A549 (cell line): ENCODE measurements around the gene ENKUR. TPM values are rescaled to one million over a fixed set of nuclear protein-coding genes. Genes with fewer than 3 reads are reported as not detected.

Experiments used
- CBX2 ChIP-seq: fragments of 200-600 bp; sonication (generic); IDR thresholded peaks from 2 replicates; pipeline ENCODE4 v1.6.1; 2016; ENCODE audit warnings: low read depth, mild to moderate bottlenecking, borderline replicate concordance
- ELK1 ChIP-seq: fragments of 150-350 bp; IDR thresholded peaks from 2 replicates; pipeline ENCODE4 v1.6.1; 2014; ENCODE audit warnings: low read depth, mild to moderate bottlenecking, low read length
- ESRRA ChIP-seq: fragments of 150-350 bp; IDR thresholded peaks from 2 replicates; pipeline ENCODE4 v1.6.1; 2014; ENCODE audit warnings: mild to moderate bottlenecking, low read length, borderline replicate concordance
- FOSB ChIP-seq: fragments of 250-450 bp; sonication (Bioruptor Pico); IDR thresholded peaks from 2 replicates; pipeline ENCODE4 v1.5.0; 2020; ENCODE audit warnings: mild to moderate bottlenecking, moderate library complexity
- FOSL2 ChIP-seq, 2 experiments: fragments of 450-650 bp in 1 of 2; fragments of >200 bp in 1 of 2; sonication (Bioruptor Twin) in 1 of 2; formaldehyde crosslinking; IDR thresholded peaks; 2 replicates each; pipeline versions ENCODE4 v1.5.0 to v1.6.1; 2016 to 2020; ENCODE audit warnings: mild to moderate bottlenecking in 1 of 2, moderate library complexity in 1 of 2
- HDAC2 ChIP-seq: fragments of 200-600 bp; sonication (generic); IDR thresholded peaks from 2 replicates; pipeline ENCODE4 v1.6.1; 2016
- HOXB5 ChIP-seq: fragments of 250-450 bp; sonication (Bioruptor Pico); IDR thresholded peaks from 2 replicates; pipeline ENCODE4 v1.5.0; 2020; ENCODE audit warnings: mild to moderate bottlenecking, moderate library complexity
- KDM1A ChIP-seq: fragments of 200-600 bp; sonication (generic); IDR thresholded peaks from 2 replicates; pipeline ENCODE4 v1.6.1; 2016; ENCODE audit warnings: low read depth, mild to moderate bottlenecking
- NFE2L2 ChIP-seq: fragments of 150-350 bp; conservative IDR thresholded peaks from 2 replicates; pipeline ENCODE4 v1.6.1; 2014; ENCODE audit warnings: low read length
- NPAS2 ChIP-seq: fragments of 250-450 bp; sonication (Bioruptor Pico); IDR thresholded peaks from 2 replicates; pipeline ENCODE4 v1.8.0; 2022; ENCODE audit warnings: mild to moderate bottlenecking, moderate library complexity, borderline replicate concordance
- PHF8 ChIP-seq: fragments of 200-600 bp; sonication (generic); IDR thresholded peaks from 2 replicates; pipeline ENCODE4 v1.6.1; 2016; ENCODE audit warnings: low read depth, mild to moderate bottlenecking, antibody characterized with exemption, moderate library complexity, borderline replicate concordance
- POLR2AphosphoS2 ChIP-seq: conservative IDR thresholded peaks from 2 replicates; pipeline ENCODE4 v1.6.1; 2012; ENCODE audit warnings: low read length, improper control_type of control experiment, inconsistent platforms
- RAD21 ChIP-seq, 2 experiments: fragments of >200 bp in 1 of 2; sonication (Bioruptor Twin) in 1 of 2; formaldehyde crosslinking in 1 of 2; IDR thresholded peaks in 1 of 2; conservative IDR thresholded peaks in 1 of 2; 2 replicates in 1 of 2; 3 replicates in 1 of 2; pipeline ENCODE4 v1.6.1; 2012 to 2018; ENCODE audit warnings: inconsistent platforms in 1 of 2
- RCOR1 ChIP-seq: fragments of 150-350 bp; IDR thresholded peaks from 2 replicates; pipeline ENCODE4 v1.6.1; 2014; ENCODE audit warnings: antibody characterized with exemption, low read length, low read depth
- REST ChIP-seq: fragments of 200-600 bp; sonication (generic); IDR thresholded peaks from 2 replicates; pipeline ENCODE4 v1.6.1; 2016; ENCODE audit warnings: antibody characterized with exemption, mild to moderate bottlenecking, moderate library complexity
- RFX5 ChIP-seq: fragments of 450-650 bp; IDR thresholded peaks from 2 replicates; pipeline ENCODE4 v1.7.1; 2014; ENCODE audit warnings: antibody characterized with exemption, mild to moderate bottlenecking, moderate library complexity
- RNF2 ChIP-seq: fragments of 200-600 bp; sonication (generic); IDR thresholded peaks from 2 replicates; pipeline ENCODE4 v1.6.1; 2016; ENCODE audit warnings: low read depth, mild to moderate bottlenecking, antibody characterized with exemption, moderate library complexity, borderline replicate concordance
- SMC3 ChIP-seq: fragments of >200 bp; sonication (Bioruptor Twin); formaldehyde crosslinking; IDR thresholded peaks from 3 replicates; pipeline ENCODE4 v1.6.1; 2018; ENCODE audit warnings: inconsistent platforms
- SREBF2 ChIP-seq: fragments of 450-650 bp; IDR thresholded peaks from 2 replicates; pipeline ENCODE4 v1.6.1; 2014; ENCODE audit warnings: mild to moderate bottlenecking, moderate library complexity
- ZFP36 ChIP-seq: fragments of 450-650 bp; IDR thresholded peaks from 2 replicates; pipeline ENCODE4 v1.6.1; 2014; ENCODE audit warnings: borderline replicate concordance; ENCODE audit not compliant: partially characterized antibody
- ZNF302 ChIP-seq: fragments of 250-450 bp; sonication (Bioruptor Pico); IDR thresholded peaks from 2 replicates; pipeline ENCODE4 v1.9.0; 2021; ENCODE audit warnings: inconsistent platforms, mild to moderate bottlenecking, moderate library complexity
- ZSCAN20 ChIP-seq: fragments of 250-450 bp; sonication (Bioruptor Pico); IDR thresholded peaks from 2 replicates; pipeline ENCODE4 v1.8.0; 2022; ENCODE audit warnings: mild to moderate bottlenecking, moderate library complexity
- polyA plus RNA-seq, 4 experiments: library from polyadenylated mRNA; depleted of rRNA in 3 of 4; stranded (reverse); fragments of >200 nt; fragmentation: RNase III in 1 of 4; extraction: RNeasy Plus Mini Kit Qiagen cat#74134 plus additional on column Dnase treatment in 1 of 4; gene quantifications; 2 replicates in 3 of 4; 3 replicates in 1 of 4; pipeline ENCODE4 v1.2.3, GENCODE V29; 2011 to 2017
- TF ChIP-seq, protein P1 (sequence below): fragments of >200 bp; sonication (Bioruptor Twin); formaldehyde crosslinking; IDR thresholded peaks from 3 replicates; pipeline ENCODE4 v1.5.1; 2016
- TF ChIP-seq, protein P2 (sequence below): IDR thresholded peaks from 2 replicates; pipeline ENCODE4 v1.6.1; 2012

The ENKUR gene
- polyA plus RNA-seq, 2 of the 4 experiments (the other 2 are of a cell fraction), result 0.30 to 0.43 TPM

- TF ChIP-seq, protein P1, sequence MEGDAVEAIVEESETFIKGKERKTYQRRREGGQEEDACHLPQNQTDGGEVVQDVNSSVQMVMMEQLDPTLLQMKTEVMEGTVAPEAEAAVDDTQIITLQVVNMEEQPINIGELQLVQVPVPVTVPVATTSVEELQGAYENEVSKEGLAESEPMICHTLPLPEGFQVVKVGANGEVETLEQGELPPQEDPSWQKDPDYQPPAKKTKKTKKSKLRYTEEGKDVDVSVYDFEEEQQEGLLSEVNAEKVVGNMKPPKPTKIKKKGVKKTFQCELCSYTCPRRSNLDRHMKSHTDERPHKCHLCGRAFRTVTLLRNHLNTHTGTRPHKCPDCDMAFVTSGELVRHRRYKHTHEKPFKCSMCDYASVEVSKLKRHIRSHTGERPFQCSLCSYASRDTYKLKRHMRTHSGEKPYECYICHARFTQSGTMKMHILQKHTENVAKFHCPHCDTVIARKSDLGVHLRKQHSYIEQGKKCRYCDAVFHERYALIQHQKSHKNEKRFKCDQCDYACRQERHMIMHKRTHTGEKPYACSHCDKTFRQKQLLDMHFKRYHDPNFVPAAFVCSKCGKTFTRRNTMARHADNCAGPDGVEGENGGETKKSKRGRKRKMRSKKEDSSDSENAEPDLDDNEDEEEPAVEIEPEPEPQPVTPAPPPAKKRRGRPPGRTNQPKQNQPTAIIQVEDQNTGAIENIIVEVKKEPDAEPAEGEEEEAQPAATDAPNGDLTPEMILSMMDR, result peak; percentile 44; the same call in 2 of the 3 replicates
- no peak for TF ChIP-seq CBX2
- TF ChIP-seq ZNF302 (CRISPR knock-in tag), result no peak
- TF ChIP-seq KDM1A, result no peak
- no peak for TF ChIP-seq HDAC2
- no peak for TF ChIP-seq SREBF2
- no peak for TF ChIP-seq ZSCAN20 (CRISPR knock-in tag)
- no peak for TF ChIP-seq RNF2
- TF ChIP-seq NPAS2 (CRISPR knock-in tag), result no peak
- TF ChIP-seq RCOR1, result no peak
- TF ChIP-seq, protein P2, sequence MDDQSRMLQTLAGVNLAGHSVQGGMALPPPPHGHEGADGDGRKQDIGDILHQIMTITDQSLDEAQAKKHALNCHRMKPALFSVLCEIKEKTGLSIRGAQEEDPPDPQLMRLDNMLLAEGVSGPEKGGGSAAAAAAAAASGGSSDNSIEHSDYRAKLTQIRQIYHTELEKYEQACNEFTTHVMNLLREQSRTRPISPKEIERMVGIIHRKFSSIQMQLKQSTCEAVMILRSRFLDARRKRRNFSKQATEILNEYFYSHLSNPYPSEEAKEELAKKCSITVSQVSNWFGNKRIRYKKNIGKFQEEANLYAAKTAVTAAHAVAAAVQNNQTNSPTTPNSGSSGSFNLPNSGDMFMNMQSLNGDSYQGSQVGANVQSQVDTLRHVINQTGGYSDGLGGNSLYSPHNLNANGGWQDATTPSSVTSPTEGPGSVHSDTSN, result no peak
- no peak for TF ChIP-seq RFX5
- no peak for TF ChIP-seq POLR2AphosphoS2
- no peak for TF ChIP-seq NFE2L2
- no peak for TF ChIP-seq ZFP36
- no peak for TF ChIP-seq FOSB (CRISPR knock-in tag)
- no peak for TF ChIP-seq ELK1
- no peak for TF ChIP-seq FOSL2 (IDR thresholded peaks at IDR 0.05)
- no peak for TF ChIP-seq FOSL2 (CRISPR knock-in tag; IDR thresholded peaks at IDR 0.05)
- TF ChIP-seq HOXB5 (CRISPR knock-in tag), result no peak
- TF ChIP-seq ESRRA, result no peak
- 0 out of 2 replicates have a peak, but pooled peaks have one; percentile 24 for TF ChIP-seq PHF8
- peak; percentile 55 for TF ChIP-seq SMC3
- no peak for TF ChIP-seq REST
- peak; percentile 4 to 44; a peak in 1 of 5 replicates for TF ChIP-seq RAD21 (conservative IDR thresholded peaks at IDR 0.05 in 1 of 2, IDR thresholded peaks at IDR 0.05 in 1 of 2)
Measured at GRCh38 chr10:24952707-24953645, 63.0 kb downstream of the ENKUR start (continued).
